Body of pancreas (tissue), 4 donors: ENCODE data around the gene ANKRD6.

Source experiments
- POLR2A ChIP-seq, 3 donors: fragments of 450-650 bp; IDR thresholded peaks; one replicate each; pipeline ENCODE4 v1.6.1; 2016; ENCODE audit warnings: antibody characterized with exemption in 3 of 3, mild to moderate bottlenecking in 2 of 3
- TF ChIP-seq, protein P1 (sequence below), 7 experiments: fragments of 450-650 bp in 4 of 7; fragments of 200-600 bp in 3 of 7; sonication (generic) in 3 of 7; IDR thresholded peaks; one replicate each; pipeline ENCODE4 v1.5.1; 2016 to 2019; ENCODE audit warnings: antibody characterized with exemption in 7 of 7

DNA sequence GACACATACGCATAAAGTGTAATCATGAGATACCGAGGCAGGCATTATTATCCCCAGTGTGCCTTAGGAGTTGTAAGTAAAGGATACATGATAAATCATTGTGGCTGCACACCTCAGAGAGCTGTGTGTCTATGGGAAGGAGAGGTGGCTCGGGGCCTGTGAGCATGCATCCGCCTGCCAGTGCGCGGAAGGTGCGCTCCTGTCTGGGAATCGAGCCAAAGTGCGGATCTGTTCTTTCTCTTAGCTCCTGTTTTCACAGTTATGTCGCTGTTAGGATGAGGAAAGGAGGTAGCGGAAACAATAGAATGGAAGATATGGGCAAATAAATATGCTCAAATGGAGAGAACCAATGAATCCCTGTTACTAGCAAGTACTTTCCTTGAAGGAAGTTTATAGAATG is 98.0 kb downstream of the ANKRD6 start:
- TF ChIP-seq, protein P1, sequence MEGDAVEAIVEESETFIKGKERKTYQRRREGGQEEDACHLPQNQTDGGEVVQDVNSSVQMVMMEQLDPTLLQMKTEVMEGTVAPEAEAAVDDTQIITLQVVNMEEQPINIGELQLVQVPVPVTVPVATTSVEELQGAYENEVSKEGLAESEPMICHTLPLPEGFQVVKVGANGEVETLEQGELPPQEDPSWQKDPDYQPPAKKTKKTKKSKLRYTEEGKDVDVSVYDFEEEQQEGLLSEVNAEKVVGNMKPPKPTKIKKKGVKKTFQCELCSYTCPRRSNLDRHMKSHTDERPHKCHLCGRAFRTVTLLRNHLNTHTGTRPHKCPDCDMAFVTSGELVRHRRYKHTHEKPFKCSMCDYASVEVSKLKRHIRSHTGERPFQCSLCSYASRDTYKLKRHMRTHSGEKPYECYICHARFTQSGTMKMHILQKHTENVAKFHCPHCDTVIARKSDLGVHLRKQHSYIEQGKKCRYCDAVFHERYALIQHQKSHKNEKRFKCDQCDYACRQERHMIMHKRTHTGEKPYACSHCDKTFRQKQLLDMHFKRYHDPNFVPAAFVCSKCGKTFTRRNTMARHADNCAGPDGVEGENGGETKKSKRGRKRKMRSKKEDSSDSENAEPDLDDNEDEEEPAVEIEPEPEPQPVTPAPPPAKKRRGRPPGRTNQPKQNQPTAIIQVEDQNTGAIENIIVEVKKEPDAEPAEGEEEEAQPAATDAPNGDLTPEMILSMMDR (IDR thresholded peaks at IDR 0.05) = no peak
- no peak for TF ChIP-seq POLR2A (IDR thresholded peaks at IDR 0.05)
